ENCODE results near the gene COMMD7. TPM values are rescaled to one million over a fixed set of nuclear protein-coding genes. Genes with fewer than 3 reads are reported as not detected.

The COMMD7 gene
- total RNA-seq, 4 donors from 2014 or later, result 9.8 to 22.5 (median 10.2) TPM

DNA sequence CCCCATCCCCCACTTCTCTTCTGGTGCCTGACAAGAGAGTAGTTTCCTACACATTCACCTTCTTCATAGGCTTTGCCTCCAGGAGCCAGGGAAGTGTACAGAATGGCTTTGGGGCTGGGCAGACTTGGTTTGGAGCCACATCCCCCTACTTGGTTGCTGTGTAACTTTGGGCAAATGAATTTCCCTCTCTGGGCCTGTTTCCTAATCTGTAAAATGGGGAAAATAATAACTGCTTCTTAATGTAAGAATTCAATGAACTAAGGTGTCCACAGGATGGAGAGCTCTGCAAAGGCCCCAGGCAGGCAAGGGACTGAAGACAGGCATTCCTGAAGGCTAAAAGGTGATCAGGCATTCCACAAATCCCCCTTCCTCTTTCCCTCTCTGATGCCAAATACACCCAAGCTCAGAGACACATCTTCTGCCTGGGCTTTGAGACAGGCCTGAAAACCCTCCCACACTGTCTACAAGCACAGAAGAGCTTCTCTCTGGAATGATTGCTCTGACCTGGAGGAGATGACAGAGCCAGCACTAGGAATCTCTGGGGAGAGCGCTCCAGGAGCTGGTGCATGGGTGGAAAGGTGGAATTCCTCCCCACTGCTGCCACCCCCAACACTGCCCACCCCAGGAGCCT lies 62.6 kb downstream of the COMMD7 start:
- DNase-seq, result no peak
- Histone ChIP-seq H3K27me3 (peaks cover 0 to 6% (median 0%) of the 10 kb centered on the region in 4 donors), H3K4me3 (no peak overlapping the region), H3K9me3 (no peaks in the 10 kb centered on the region), H3K27ac (no peak overlapping the region), H3K4me1 (peaks cover 10 to 38% (median 12%) of the 10 kb centered on the region in 3 donors), H3K36me3 (no peaks in the 10 kb centered on the region)
- no CpG with 5 or more reads among the region's 1 CpG for WGBS, 2 donors
- TF ChIP-seq, protein P1, sequence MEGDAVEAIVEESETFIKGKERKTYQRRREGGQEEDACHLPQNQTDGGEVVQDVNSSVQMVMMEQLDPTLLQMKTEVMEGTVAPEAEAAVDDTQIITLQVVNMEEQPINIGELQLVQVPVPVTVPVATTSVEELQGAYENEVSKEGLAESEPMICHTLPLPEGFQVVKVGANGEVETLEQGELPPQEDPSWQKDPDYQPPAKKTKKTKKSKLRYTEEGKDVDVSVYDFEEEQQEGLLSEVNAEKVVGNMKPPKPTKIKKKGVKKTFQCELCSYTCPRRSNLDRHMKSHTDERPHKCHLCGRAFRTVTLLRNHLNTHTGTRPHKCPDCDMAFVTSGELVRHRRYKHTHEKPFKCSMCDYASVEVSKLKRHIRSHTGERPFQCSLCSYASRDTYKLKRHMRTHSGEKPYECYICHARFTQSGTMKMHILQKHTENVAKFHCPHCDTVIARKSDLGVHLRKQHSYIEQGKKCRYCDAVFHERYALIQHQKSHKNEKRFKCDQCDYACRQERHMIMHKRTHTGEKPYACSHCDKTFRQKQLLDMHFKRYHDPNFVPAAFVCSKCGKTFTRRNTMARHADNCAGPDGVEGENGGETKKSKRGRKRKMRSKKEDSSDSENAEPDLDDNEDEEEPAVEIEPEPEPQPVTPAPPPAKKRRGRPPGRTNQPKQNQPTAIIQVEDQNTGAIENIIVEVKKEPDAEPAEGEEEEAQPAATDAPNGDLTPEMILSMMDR (IDR thresholded peaks at IDR 0.05), result no peak
- intact Hi-C loops (cut with DNase I), result no loop called here

DNA sequence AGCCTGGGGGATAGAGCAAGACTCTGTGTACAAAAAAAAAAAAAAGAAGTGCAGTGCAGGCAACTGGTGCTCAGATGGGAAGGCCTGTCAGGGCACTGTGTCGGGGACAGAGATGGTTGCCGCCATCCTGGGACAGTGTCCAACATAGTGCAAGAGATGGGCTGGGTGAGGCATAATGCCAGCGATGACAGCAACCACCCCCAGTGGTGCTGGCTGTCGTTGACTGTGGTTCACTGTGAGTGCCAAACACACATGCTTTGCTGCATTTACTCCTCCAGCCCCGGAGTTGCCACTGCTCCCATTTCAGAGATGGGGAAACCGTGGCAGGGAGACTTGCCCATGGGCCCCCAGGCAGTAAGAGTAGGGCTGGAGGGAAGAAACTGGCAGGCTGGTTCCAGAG lies 64.3 kb downstream of the COMMD7 start:
- no peaks in the 10 kb centered on the region for H3K27me3 ChIP-seq
- no peaks in the 10 kb centered on the region for H3K9me3 ChIP-seq
- H3K4me1 ChIP-seq, result peaks cover 8 to 38% (median 10%) of the 10 kb centered on the region in 3 donors
- TF ChIP-seq, protein P1 (IDR thresholded peaks at IDR 0.05), result no peak
- TF ChIP-seq POLR2A (IDR thresholded peaks at IDR 0.05), result no peak
- H3K4me3 ChIP-seq, result no peak overlapping the region
- H3K36me3 ChIP-seq, result no peaks in the 10 kb centered on the region
- DNase-seq, result no peak
- intact Hi-C loops (cut with DNase I), result no loop called here
- H3K27ac ChIP-seq, result no peak overlapping the region
- 20 to 29% methylated on average over 5 of the region's 6 CpGs for WGBS, 2 donors

DNA sequence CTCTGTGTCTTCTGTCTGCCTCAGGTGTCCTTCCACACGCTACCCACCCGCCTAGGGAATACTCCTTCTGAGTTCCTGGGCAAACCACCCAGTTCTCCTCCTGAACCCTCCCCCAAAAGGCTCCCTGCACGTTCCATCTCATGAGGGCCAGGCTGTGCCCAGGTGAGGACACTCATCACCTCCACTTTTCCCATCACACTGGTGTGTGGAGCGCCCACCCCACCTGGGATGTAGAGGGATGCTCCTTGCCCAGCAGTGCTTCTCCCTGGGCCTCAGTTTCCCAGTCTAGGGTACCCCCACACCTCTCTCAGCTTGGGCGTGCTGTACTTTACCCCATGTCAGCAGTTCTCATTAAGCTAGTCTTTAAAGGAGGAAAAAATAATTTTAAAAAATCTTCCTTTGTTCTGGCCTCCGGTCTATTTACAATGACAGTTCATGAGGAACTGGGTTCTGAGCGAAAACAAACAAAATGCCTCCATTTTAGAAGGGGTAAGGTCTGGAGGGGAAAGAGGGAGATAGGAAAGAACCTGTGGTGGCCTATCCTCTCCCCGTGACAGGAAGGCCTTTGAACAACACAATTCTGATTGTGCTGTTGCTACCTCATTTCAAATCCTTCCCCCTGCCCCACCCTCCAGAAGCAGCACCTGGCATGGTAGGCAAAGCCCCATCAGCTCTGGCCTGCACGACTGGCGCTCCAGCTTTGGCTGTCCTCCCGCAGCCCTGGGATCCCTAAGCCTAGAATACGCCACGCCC lies 67.9 kb downstream of the COMMD7 start:
- Histone ChIP-seq H3K9me3 (no peaks in the 10 kb centered on the region), H3K27me3 (no peaks in the 10 kb centered on the region), H3K36me3 (no peaks in the 10 kb centered on the region), H3K4me1 (peaks cover 0 to 23% (median 3%) of the 10 kb centered on the region in 3 donors), H3K27ac (no peak overlapping the region), H3K4me3 (no peak overlapping the region)
- intact Hi-C loops (cut with DNase I), result loop anchor here (2.0 kb wide), 1 partner anchor 101 kb away; no protein-coding TSS in a partner anchor
- no peak for DNase-seq
- TF ChIP-seq POLR2A (IDR thresholded peaks at IDR 0.05), result no peak
- TF ChIP-seq, protein P1 (IDR thresholded peaks at IDR 0.05), result no peak
- WGBS, 2 donors, result 58 to 80% methylated on average over 11 to 12 of the region's 13 CpGs

DNA sequence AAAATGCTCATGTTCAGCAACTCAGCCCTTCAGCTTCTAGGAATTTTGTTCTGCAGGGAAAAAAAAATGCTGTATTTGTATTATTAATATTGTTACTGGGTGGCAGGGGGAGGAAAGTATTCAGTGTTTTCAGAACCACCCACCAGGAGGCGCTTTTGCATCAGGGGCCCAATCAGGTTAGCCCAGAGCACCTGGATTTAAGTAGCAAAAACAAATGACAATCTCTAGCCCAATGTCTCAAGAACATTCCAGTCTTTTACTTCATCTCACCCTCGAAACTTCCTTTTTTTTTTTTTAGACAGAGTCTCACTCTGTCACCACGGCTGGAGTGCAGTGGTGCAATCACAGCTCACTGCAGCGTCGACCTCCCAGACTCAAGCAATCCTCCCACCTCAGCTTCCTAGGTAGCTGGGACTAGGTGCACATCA lies 68.9 kb downstream of the COMMD7 start:
- no peaks in the 10 kb centered on the region for H3K9me3 ChIP-seq
- no peaks in the 10 kb centered on the region for H3K36me3 ChIP-seq
- TF ChIP-seq POLR2A (IDR thresholded peaks at IDR 0.05), result no peak
- TF ChIP-seq, protein P1 (IDR thresholded peaks at IDR 0.05), result peak; percentile 49 to 86 (median 72)
- peaks cover 0 to 13% (median 3%) of the 10 kb centered on the region in 3 donors for H3K4me1 ChIP-seq
- H3K27ac ChIP-seq, result no peak overlapping the region
- intact Hi-C loops (cut with DNase I), result loop anchor here (2.0 kb wide), 1 partner anchor 102 kb away; no protein-coding TSS in a partner anchor
- no peak overlapping the region for H3K4me3 ChIP-seq
- H3K27me3 ChIP-seq, result no peaks in the 10 kb centered on the region
- no peak for DNase-seq
- 35 to 48% methylated on average over 5 of the region's 5 CpGs for WGBS, 2 donors

Data from esophagus squamous epithelium (tissue), 5 donors.